Parathyroid adenoma (tissue), 2 donors: Measurements from ENCODE around the gene IGF2BP3.

Source experiments
- H2AFZ ChIP-seq: fragments of 300-600 bp; sonication (generic); one replicate; pipeline ENCODE4 v1.7.0; 2017; ENCODE audit warnings: antibody characterized with exemption, mild to moderate bottlenecking
- H3K27ac ChIP-seq: fragments of 300-600 bp; sonication (generic); one replicate; pipeline ENCODE4 v1.7.0; 2017
- H3K27me3 ChIP-seq: fragments of 300-600 bp; sonication (generic); one replicate; pipeline ENCODE4 v1.7.0; 2017; ENCODE audit warnings: low read length; ENCODE audit not compliant: control insufficient read depth, insufficient read depth
- H3K36me3 ChIP-seq: fragments of 300-600 bp; sonication (generic); one replicate; pipeline ENCODE4 v1.7.0; 2017; ENCODE audit warnings: low read length; ENCODE audit not compliant: control insufficient read depth, insufficient read depth
- H3K4me1 ChIP-seq: fragments of 300-600 bp; sonication (generic); one replicate; pipeline ENCODE4 v1.7.0; 2017; ENCODE audit warnings: control low read depth
- H3K4me2 ChIP-seq: fragments of 300-600 bp; sonication (generic); one replicate; pipeline ENCODE4 v1.7.0; 2017; ENCODE audit warnings: low read length
- H3K4me3 ChIP-seq: fragments of 300-600 bp; sonication (generic); one replicate; pipeline ENCODE4 v1.7.0; 2017; ENCODE audit warnings: low read depth, low read length
- H3K79me2 ChIP-seq: fragments of 300-600 bp; sonication (generic); one replicate; pipeline ENCODE4 v1.7.0; 2017; ENCODE audit warnings: control low read depth
- H3K9ac ChIP-seq: fragments of 300-600 bp; sonication (generic); one replicate; pipeline ENCODE4 v1.7.0; 2017; ENCODE audit warnings: mild to moderate bottlenecking
- H3K9me3 ChIP-seq: fragments of 300-600 bp; sonication (generic); one replicate; pipeline ENCODE4 v1.7.0; 2017; ENCODE audit warnings: low read length; ENCODE audit not compliant: control insufficient read depth
- CTCF ChIP-seq: fragments of 300-600 bp; sonication (generic); IDR thresholded peaks from one replicate; pipeline ENCODE4 v1.7.0; 2017; ENCODE audit warnings: antibody characterized with exemption, mild to moderate bottlenecking
- donor health status: primary hyperparathyroidism.

Gene IGF2BP3

GRCh38 chr7:23347682-23348180 lies 122.6 kb downstream of the IGF2BP3 start:
- H3K27ac ChIP-seq, result no peak overlapping the region
- no peak for TF ChIP-seq CTCF
- no peak overlapping the region for H3K9ac ChIP-seq
- no peak overlapping the region for H3K4me2 ChIP-seq
- H3K4me1 ChIP-seq, result no peaks in the 10 kb centered on the region
- no peak overlapping the region for H3K4me3 ChIP-seq
- H3K79me2 ChIP-seq, result no peaks in the 10 kb centered on the region
- no peaks in the 10 kb centered on the region for H3K36me3 ChIP-seq
- no peaks in the 10 kb centered on the region for H3K27me3 ChIP-seq
- H3K9me3 ChIP-seq, result no peaks in the 10 kb centered on the region
- no peak overlapping the region for H2AFZ ChIP-seq

GRCh38 chr7:23347033-23347681 lies 123.1 kb downstream of the IGF2BP3 start:
- H3K27ac ChIP-seq, result no peak overlapping the region
- no peak for TF ChIP-seq CTCF
- no peaks in the 10 kb centered on the region for H3K36me3 ChIP-seq
- no peaks in the 10 kb centered on the region for H3K4me1 ChIP-seq
- no peak overlapping the region for H3K4me3 ChIP-seq
- H3K27me3 ChIP-seq, result no peaks in the 10 kb centered on the region
- no peak overlapping the region for H3K9ac ChIP-seq
- H3K4me2 ChIP-seq, result no peak overlapping the region
- no peaks in the 10 kb centered on the region for H3K79me2 ChIP-seq
- no peak overlapping the region for H2AFZ ChIP-seq
- H3K9me3 ChIP-seq, result no peaks in the 10 kb centered on the region

- TF ChIP-seq CTCF, result no peak
- Histone ChIP-seq H3K27me3 (no peaks in the 10 kb centered on the region), H3K36me3 (no peaks in the 10 kb centered on the region)
Measured at GRCh38 chr7:23346316-23346715, 124.0 kb downstream of the IGF2BP3 start.

GRCh38 chr7:23345601-23346000 lies 124.7 kb downstream of the IGF2BP3 start:
- H3K9ac ChIP-seq, result no peak overlapping the region
- H3K4me1 ChIP-seq, result no peaks in the 10 kb centered on the region
- H3K9me3 ChIP-seq, result no peaks in the 10 kb centered on the region
- no peak overlapping the region for H3K4me2 ChIP-seq
- H3K4me3 ChIP-seq, result no peak overlapping the region
- no peaks in the 10 kb centered on the region for H3K79me2 ChIP-seq
- no peak for TF ChIP-seq CTCF
- no peak overlapping the region for H3K27ac ChIP-seq
- no peaks in the 10 kb centered on the region for H3K27me3 ChIP-seq
- H3K36me3 ChIP-seq, result no peaks in the 10 kb centered on the region
- no peak overlapping the region for H2AFZ ChIP-seq

More at GRCh38 chr7:23346316-23346715, 124.0 kb downstream of the IGF2BP3 start:
- no peak overlapping the region for H3K4me2 ChIP-seq
- H3K4me1 ChIP-seq, result no peaks in the 10 kb centered on the region
- no peak overlapping the region for H3K27ac ChIP-seq
- no peak overlapping the region for H3K4me3 ChIP-seq
- no peaks in the 10 kb centered on the region for H3K9me3 ChIP-seq
- no peaks in the 10 kb centered on the region for H3K79me2 ChIP-seq
- no peak overlapping the region for H2AFZ ChIP-seq
- H3K9ac ChIP-seq, result no peak overlapping the region
